ENCODE measurements around the gene CCKAR.

DNA sequence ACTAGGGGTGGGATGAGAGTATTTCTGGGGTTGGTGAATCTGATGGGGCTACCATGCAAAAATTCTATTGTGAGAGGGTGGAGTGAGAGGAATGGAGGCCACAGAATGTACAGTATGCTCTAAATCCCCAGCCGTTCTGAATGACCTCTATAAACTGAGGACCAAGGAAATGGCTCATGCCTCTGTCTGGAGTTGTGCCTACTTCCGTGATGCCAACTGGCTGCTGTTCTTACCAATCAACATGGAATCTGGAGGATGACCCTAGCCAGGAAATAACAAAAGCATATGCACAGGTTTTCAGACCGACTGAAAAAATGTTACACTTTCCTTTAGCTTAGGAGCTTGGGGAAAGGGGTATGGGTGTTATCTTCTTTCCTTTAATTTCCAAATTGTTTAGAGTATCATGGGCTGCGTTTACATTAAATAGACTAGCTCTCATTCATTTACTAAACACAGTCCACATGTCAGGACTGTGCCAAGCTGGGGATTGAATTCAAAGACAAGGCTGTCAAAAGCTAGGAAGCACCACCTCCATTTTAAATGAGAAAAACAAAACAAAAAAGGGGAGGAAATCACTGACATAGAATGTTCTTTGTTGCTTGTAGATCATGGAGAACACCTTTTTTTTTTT lies 20.2 kb upstream of the CCKAR start:
- TF ChIP-seq, protein P1, sequence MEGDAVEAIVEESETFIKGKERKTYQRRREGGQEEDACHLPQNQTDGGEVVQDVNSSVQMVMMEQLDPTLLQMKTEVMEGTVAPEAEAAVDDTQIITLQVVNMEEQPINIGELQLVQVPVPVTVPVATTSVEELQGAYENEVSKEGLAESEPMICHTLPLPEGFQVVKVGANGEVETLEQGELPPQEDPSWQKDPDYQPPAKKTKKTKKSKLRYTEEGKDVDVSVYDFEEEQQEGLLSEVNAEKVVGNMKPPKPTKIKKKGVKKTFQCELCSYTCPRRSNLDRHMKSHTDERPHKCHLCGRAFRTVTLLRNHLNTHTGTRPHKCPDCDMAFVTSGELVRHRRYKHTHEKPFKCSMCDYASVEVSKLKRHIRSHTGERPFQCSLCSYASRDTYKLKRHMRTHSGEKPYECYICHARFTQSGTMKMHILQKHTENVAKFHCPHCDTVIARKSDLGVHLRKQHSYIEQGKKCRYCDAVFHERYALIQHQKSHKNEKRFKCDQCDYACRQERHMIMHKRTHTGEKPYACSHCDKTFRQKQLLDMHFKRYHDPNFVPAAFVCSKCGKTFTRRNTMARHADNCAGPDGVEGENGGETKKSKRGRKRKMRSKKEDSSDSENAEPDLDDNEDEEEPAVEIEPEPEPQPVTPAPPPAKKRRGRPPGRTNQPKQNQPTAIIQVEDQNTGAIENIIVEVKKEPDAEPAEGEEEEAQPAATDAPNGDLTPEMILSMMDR (conservative IDR thresholded peaks at IDR 0.05; ENCODE audit: low read depth in 2 of 2), result no peak
- TF ChIP-seq POLR2AphosphoS5 (IDR thresholded peaks at IDR 0.05; ENCODE audit: low read depth), result no peak
- TF ChIP-seq, protein P2, sequence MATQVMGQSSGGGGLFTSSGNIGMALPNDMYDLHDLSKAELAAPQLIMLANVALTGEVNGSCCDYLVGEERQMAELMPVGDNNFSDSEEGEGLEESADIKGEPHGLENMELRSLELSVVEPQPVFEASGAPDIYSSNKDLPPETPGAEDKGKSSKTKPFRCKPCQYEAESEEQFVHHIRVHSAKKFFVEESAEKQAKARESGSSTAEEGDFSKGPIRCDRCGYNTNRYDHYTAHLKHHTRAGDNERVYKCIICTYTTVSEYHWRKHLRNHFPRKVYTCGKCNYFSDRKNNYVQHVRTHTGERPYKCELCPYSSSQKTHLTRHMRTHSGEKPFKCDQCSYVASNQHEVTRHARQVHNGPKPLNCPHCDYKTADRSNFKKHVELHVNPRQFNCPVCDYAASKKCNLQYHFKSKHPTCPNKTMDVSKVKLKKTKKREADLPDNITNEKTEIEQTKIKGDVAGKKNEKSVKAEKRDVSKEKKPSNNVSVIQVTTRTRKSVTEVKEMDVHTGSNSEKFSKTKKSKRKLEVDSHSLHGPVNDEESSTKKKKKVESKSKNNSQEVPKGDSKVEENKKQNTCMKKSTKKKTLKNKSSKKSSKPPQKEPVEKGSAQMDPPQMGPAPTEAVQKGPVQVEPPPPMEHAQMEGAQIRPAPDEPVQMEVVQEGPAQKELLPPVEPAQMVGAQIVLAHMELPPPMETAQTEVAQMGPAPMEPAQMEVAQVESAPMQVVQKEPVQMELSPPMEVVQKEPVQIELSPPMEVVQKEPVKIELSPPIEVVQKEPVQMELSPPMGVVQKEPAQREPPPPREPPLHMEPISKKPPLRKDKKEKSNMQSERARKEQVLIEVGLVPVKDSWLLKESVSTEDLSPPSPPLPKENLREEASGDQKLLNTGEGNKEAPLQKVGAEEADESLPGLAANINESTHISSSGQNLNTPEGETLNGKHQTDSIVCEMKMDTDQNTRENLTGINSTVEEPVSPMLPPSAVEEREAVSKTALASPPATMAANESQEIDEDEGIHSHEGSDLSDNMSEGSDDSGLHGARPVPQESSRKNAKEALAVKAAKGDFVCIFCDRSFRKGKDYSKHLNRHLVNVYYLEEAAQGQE (IDR thresholded peaks at IDR 0.05; ENCODE audit: unreplicated experiment), result no peak
